DMS153 treated with DMSO at 0.1 percent for 48 hours (cell line): ENCODE data around the gene DNAL1.
A peak's percentile ranks its signal among the peaks of the same experiment; 100 is the strongest.
"Not testable (repeated sequence)": the region's sequence is repeated elsewhere in the genome, so short reads cannot be mapped to it uniquely, and the experiment has no call there.

ENCODE experiments used
- DNase-seq: peaks from one replicate; lab custom pipeline; 2025; ENCODE audit not compliant: unreplicated experiment; lab: John Stamatoyannopoulos, UW

The DNAL1 gene

DNA sequence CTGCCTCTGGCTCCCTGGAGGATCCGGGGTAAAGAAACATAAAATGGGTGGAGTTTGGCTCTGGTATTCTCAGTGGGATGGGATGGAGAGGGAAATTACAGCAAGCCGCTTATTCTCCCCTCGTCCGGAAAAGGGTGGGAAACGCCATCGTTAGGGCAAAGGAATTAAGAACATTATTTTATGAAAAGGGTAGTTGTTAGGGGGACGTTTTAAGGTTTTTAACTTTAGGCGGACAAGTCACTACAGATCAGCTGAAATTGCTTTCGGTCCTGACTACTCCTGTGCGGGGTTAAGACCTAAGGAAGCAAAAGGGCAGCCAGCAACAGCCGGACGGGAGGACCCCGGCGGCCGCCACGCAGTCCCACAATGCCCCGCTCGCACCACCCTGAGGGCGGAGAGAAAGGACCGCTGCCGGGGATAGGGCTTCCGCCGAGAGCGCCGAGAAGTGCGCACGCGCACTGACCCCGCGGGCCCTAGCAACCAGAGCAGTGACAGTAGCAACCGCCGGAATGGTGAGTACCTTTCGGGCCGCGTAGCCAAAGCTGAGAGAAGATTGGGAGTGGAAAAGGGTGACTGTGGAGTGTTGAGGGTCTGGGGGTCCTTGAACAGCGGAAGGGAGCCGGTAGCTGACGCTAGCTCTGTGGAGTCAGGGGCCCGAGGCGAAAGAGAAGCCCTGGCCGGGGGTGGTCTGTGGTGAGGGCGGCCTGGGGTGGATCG, at the start of gene DNAL1:
Gene DNAL1 (plus strand): TSS at position 456 of the 717 bp plus-strand sequence. CDS start 54 bp downstream, at position 510.
- peak; percentile 82 for DNase-seq

DNA sequence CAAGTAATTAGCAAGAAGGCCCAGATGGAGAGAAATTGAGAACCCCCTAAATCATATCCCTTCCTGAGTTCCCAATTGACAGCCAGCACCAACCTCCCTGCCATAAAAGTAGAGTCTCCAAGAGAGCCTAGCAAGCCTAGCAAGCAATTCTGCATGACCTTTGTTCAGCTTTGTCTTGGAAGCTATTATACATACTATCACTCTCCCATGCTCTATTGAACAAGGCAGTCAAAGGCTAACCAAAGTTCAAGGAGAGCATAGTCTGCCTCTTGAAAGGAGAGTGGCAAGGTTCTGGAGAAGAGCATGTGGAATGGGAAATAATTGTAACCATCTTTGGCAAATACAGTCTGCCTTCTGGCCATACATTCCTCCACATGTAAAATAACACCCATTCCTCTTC, 45.3 kb upstream of the DNAL1 start:
- DNase-seq = no peak

DNA sequence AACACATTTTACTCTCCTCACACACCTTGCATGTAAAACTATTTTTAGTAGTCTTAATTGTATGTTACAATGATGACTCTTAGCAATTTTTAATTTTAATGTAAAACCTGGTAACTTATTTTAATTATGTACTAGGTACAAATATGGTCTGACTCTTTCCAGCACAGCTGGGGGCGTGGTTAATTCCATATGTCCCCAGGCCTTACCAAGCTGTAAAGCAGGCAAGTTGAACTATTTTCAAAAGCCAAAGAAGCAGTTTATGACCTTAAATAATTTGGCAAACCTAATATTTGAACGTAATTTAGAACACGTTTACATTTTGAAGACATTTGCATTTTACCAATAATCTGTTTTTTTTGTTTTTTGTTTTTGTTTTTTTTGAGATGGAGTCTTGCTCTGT, 41.8 kb upstream of the DNAL1 start:
- no peak for DNase-seq

DNA sequence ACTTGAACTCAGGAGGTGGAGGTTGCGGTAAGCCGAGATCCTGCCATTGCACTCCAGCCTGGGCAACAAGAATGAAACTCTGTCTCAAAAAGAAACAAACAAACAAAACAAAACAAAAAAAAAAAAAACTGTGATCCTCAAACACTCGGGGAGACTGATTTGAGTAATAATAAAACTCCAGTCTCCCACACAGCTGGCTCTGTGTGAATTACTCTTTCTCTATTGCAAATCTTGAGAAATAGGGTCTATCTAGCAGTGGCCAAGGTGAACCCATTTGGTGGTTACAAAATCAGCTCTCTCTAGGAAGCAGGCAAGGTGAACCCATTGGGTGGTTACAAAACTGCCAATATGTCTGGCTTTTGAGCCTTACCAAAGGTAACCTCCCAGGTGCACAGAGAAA, 38.5 kb upstream of the DNAL1 start:
- DNase-seq = no peak

DNA sequence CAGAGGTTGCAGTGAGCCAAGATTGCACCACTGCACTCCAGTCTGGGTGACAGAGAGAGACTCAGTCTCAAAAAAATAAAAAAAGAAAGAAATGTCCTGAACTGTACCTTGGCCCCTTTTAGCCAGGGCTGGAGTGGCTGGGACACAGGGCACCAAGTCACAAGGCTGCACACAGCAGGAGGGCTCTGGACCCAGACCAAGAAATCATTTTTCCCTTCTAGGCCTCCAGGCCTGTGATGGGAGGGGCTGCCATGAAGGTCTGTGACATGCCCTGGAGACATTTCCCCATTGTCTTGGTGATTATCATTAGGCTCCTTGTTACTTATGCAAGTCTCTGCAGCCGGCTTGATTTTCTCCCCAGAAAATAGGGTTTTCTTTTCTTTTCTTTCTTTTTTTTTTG, 37.5 kb upstream of the DNAL1 start:
- no peak for DNase-seq

- DNase-seq = no peak
Measured at GRCh38 chr14:73610687-73611086, 34.1 kb upstream of the DNAL1 start.

GRCh38 chr14:73612339-73613045, 32.3 kb upstream of the DNAL1 start, which contains the start of gene ACOT6:
ACOT6 (plus strand) TSS chr14:73612517; CDS start chr14:73612572, 55 bp downstream.
- no peak for DNase-seq

- DNase-seq = no peak
Measured at GRCh38 chr14:73613046-73613383, 31.8 kb upstream of the DNAL1 start.

DNA sequence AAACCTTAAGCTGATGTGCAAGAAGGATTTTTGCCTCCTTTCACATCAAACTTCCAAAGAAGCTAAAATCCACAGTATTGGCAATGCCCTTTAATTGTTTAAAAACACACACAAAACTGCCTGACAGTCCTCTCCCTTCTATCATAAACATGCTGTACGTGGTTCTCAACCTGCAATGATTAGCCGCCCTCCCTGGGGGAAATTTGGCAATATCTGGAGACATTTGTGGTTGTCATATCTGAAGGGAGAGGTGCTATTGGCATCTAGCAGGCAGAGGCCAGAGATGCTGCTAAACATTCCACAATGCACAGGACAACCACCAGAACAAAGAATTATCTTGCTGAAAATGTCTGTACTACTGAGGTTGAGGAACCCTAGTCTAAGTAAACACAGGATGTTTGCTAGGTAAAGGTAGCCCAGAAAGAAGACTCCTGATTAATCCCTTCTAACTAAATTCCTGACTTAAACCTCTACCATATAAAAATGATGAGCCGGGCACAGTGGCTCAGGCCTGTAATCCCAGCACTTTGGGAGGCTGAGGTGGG, 31.3 kb upstream of the DNAL1 start:
- no peak for DNase-seq

DNA sequence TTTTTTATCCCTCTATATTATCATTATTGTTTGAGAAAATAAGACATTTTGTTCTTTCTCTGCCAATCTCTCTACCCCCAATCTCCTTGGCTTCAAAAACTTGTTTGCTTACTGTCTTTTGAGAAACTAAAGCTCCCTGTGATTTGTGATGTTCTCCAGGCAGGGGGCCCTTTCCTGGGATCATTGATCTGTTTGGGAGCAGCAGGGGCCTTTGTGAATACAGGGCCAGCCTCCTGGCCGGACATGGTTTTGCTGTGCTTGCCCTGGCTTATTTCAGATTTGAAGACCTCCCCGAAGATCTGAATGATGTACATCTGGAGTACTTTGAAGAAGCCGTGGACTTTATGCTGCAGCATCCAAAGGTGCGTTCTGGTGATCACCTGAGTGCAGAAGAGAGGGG, 28.0 kb upstream of the DNAL1 start:
- DNase-seq = no peak

DNA sequence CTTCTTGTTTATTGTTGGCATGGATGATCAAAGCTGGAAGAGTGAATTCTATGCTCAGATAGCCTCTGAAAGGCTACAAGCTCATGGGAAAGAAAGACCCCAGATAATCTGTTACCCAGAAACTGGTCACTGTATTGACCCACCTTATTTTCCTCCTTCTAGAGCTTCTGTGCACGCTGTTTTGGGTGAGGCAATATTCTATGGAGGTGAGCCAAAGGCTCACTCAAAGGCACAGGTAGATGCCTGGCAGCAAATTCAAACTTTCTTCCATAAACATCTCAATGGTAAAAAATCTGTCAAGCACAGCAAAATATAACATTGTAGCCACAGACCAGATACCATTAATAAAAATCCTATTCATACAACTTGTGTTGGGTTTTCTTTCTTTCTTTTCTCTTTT, 25.3 kb upstream of the DNAL1 start:
- DNase-seq = no peak

- no peak for DNase-seq
Measured at GRCh38 chr14:73620268-73620667, 24.5 kb upstream of the DNAL1 start.

- no peak for DNase-seq
Measured at GRCh38 chr14:73623504-73624054, 21.2 kb upstream of the DNAL1 start.

DNA sequence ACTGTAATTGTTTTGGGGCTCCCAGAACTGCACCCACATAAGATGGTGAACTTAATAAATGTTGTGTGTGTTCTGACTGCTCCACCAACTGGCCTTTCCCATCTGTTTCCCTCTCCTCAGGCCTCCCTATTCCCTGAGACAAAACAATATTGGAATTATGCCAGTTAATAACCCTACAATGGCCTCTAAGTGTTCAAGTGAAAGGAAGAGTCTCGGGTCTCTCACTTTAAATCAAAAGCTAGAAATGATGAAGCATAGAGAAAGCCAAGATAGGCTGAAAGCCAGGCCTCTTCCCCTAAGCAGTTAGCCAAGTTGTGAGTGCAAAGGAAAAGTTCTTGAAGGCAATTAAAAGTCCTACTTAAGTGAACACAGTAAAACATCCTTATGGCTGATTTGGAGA, 19.1 kb upstream of the DNAL1 start:
- DNase-seq = no peak

- DNase-seq = no peak
Measured at GRCh38 chr14:73627151-73627558, 17.6 kb upstream of the DNAL1 start.

DNA sequence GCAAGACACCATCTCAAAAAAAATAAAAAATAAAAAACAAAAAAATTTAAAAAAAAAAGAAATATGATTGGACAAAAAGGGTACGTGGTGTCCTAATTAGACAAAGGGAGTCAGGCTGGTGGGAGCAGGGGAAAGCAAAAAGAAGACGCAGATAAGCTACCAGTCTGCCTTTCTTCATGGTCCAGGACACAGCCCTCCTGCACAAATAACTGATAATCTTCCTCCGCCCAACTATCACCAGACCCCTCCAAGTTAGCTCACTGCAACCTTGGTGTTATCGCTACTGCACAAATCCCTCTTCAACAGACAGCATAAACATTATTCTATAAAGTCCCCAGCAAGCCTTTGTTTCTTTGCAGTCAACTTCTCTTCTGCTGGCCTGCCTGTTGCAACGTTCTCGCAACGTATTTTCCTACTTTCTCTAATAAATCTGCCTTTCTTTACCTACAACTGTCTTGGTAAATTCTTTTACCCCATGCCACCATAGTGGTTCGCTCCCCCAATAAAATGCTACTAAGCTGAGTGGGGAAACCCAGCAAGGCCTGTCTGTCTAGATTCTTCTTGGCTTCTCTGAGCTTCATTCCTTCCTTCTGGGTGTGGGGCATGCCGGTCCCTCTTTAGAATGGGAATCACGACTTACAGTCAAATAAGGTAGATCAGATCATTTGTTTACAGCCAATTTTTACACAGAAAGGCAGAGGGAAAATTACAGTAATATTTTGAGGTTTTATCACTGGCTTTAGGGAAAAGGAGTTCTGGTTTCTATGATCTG, 14.6 kb upstream of the DNAL1 start:
- no peak for DNase-seq

- DNase-seq = peak; percentile 23
Measured at GRCh38 chr14:73633116-73634010, 11.4 kb upstream of the DNAL1 start.

DNA sequence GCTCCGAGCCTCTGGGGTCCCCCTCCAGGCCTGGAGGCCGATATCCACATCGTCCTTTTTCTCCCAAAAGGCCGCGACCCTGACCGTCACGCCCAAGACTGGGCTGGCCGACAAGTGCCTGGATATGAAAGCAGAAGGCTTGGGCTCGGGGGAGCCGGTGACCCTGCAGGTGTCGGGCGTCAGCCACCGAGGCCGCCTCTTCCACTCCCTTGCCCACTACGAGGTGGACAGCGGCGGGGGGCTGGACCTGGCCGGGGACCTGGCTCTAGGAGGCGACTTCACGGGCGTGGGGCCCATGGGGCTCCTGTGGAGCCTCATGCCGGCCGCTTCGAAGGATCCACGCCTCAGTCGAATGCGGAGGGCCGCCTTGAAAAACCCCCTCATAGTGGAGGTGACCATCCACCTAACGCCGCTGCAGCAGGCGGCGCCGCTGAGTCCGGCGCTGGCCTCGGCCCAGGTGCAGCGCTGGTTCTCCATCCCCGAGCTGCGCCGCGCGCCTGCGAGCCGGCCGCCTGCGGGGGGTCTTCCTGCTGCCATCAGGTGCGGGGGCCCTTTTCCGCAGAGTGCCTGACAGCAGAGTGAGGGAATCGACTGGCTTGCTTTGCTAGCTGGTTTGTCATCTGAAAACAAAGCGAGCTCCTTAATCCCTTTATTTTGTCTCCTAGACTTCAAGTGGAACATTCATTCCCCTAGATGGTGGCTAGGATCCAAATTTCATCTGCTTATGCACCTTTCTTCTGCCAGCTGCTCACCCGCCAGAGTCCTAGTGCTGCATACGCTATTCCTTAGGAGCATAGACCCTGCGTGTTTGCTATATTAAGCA, 10.6 kb upstream of the DNAL1 start:
- DNase-seq = peak; percentile 10

DNA sequence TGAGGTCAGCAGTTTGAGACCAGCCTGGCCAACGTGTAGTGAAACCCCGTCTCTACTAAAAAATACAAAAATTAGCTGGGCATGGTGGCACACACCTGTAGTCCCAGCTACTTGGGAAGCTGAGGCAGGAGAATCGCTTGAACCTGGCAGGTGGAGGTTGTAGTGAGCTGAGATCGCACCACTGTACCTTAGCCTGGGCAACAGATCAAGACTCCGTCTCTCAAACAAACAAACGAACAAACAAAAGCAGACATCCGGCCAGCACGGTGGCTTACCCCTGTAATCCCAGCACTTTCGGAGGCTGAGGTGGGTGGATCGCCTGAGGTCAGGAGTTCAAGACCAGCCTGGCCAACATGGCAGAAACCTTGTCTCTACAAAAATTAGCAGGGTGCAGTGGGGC, 8.4 kb upstream of the DNAL1 start:
- not testable (repeated sequence) for DNase-seq
